SIG-M5 treated with dmso at 0.1 percent for 504 hours (cell line): ENCODE results near the gene ARID2.

ENCODE experiments used
- DNase-seq: peaks from one replicate; lab custom pipeline; 2025; ENCODE audit not compliant: unreplicated experiment; lab: John Stamatoyannopoulos, UW

The ARID2 gene

DNA sequence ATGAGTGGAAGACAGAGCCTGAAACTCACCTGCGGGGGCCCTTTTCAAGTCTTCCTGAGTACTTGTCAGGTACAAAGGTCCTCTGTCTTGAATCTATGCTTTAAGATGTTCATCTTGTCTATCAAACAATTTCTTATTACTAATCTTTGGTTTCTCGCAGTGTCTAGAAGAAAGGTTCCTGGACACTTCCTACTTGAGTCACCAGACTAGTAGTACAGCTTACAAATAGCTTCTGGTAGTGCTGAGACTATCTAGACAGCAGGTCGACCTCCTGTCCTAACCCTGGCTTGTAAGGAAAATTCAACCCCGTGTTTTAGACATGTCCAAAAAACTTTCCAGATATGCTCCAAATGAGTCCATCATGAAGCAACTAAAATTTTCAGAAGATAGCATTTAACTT, 11.2 kb upstream of the ARID2 start:
- DNase-seq = no peak

DNA sequence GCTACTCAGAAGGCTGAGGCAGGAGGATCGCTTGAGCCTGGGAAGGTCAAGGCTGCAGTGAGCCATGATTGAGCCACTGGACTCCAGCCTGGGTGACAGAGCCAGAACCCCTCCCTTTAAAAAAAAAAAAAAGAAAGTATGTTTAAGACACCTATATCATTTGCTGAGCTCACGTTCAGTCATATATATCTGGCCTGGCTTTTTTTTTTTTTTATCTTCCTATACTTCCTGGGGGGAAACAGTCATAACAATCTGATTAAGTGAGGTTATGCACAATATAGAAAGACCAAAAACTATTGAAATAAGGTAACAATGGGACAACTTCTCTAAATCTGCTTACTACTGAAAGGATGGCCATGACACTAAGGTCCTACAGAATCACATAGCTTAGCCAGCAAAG, 9.4 kb upstream of the ARID2 start:
- DNase-seq = no peak

DNA sequence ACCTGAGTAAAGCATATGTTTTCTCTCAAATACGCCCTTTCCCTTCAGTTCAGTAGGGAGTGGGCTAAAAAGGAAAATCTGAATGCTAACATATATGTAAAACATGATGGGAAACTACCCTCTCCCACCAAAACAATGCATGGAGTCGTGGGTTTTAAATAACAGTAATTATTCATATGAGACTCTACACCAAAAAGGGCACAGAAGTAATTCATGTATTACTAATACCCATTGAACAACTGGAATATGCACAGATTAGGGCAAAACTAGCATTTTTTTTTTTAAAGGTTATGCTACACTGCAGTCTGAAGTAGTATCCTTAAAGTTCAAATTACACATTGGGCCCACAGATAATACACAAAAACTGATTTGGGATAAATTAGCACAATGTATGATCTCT, 8.1 kb upstream of the ARID2 start:
- DNase-seq = no peak

DNA sequence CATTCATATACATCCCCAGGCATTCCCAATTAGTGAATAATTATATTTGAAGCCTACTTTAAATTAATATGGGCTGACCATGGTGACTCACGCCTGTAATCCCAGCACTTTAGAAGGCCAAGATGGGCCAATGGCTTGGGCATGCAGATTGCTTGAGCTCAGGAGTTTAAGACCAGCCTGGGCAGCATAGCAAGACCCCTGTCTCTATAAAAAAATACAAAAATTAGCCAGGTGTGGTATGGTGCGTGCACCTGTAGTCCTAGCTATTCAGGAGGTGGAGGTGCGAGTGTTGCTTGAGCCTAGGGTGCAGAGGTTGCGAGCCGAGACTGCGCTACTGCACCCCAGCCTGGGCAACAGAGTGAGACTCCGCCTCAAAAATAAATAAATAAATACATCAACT, 7.6 kb upstream of the ARID2 start:
- no peak for DNase-seq

DNA sequence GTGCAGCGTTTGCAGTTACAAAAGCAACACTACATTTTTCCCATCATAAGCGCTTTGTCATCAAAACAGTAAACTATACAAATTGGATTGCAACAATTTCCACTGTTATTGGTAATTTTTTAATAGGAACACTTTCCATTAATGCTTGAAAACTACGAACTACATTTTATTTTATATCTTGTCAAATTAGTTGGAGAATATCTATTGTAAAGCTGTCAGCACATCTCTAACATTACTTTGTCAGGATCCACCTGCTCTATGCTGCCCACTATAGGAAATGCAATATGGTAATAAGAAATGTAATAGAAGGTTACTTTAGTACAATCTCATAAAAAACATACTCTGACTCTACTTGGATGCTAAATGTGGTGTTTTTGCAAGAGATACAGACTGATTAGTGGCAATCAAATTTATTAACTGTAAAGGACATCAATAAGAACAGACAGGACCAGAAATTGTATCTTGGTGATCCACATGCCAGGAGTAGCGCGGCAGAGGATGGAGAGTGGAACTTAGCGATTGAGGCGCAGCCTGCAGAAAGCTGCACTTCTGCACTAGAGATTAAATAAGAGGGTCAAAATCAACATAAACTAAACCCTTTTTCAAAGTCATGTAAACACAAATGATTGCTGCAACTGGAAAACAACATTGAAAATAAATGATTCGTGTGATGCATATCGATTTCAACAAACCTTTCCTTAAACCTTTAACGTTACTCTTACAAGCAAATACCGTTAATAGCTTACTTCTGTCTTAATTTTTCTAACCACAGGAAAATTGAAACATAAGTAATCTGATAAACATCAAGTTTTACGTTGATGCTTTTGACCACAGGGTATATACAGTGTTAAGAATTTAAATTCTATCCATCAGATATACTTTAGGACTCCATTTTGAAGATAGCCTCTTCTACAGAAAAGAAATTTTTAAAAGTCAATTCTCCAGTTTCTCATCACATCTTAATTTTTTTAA, 3.6 kb upstream of the ARID2 start:
- DNase-seq = peak; percentile 72

DNA sequence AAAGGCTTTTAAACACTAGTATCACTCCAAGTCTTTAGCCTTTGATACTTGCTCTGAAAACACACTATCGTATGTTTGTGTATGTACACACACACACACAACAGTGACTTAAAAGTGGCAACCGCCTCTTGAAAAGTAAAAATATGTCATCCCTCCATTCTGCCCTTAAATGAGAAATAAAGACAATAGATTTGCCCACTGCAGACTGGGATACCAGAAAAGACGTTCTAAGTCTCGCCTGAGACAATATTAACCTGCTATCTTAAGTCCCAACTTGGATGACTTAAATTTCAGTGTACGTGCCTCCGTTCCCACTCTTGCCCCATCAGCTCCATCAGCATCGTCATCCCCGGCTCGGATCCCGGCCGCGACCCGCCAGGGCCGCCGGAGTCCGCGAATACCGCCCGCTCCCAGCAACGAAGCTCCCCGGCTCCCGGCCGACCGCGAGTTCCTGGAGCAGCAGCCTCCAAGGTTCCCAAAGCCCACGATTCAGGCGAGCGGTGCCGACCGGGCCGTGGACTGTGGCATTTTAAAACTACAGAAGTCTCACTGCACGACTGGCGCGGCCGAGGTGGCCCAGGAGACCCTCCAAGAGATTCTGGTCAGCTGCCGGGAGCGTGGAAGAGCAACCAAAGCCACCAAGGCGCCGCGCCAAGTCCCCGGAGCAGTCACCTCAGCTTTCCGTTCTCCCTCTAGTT, 2.8 kb upstream of the ARID2 start:
- DNase-seq = peak; percentile 60

DNA sequence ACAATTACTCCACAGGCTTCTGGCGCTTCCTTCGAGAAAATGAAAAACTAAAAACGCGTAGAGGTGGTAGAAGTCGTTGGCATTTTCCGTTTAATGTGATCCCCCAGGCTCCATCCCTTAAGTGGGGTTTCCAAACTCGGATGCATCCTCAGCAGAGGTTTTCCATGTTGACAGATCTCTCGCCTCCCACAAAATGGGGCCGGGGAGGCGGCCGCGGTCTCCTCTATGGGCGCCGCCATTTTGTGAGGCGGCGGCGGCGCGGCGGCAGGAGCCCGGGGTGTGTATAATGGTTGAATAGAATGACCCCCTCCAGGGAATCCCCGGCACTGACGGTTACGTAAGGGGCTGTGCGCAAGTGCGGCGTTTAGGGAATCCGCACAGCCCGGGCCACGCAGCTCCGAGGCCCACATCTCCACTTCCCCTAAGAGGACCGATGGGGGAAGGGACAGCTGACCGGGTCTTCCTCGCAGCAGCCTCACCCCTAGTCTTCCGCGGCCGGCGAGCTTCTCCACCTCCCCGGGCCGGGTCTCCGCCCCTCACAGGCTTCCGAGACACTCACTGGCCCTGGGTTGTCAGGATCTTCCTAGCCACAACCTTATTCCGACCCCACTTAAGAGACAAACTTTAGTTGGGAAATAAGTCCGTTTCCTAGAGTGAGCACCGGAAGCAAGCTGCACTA, 2.1 kb upstream of the ARID2 start:
- DNase-seq = peak; percentile 99

DNA sequence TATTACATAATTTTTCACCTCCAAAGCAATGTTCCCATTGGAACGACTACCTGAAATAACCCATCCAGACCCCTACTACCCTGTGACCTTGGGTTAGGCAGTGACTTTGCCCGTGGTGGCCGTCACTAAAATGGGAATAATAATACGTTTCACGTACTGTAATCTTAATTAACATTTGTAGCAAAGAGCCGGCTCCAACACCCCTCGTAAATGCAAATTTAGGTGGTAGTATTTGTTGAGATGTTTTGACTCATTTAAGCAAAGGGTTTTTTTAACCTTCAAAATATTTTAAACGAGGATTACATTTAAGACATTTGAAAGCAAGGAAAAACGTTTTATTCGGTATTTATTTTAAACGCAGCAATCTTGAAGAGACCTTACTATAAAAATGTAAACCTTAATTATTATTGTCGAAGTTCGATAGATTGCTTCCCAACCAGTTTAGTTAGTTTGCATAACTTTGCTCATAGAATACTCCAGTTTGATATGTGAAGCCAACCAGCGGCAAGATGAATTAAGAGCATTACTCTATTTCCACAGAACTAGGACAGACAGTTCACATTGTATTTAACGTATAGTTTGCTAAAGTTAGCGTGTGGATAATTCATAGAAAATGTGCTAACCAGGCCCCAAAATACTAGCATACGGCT, 1.4 kb upstream of the ARID2 start:
- peak; percentile 78 for DNase-seq

DNA sequence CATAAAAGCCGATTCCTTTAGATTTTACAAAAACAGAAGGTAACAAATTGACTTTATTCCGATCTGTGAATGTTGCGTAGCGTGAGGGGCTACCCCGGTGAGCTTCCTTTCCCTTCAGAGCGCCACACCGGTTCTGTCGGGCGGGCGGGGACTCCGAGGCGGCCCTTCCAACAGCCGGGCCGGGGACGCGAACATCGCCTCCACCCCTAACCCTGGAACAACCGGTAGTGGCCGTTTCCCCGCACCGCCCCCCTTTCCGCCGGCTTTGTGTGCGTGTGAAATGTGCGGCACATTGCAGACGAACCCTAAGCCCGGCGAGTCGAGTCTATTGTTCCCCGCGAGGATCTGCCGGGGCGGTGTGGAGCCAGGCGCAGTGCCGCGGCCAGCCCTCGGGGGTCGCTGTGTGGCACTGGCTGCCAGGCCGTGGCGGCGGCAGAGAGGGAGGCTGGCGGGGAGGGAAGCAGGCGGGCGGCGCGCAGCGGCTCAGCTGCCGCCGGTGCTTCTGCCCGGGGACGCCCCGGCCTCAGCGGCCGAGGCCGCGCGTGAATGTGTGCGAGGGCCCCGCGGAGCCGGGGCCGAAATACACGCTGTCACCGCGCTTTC, 775 bp upstream of the ARID2 start:
- DNase-seq = peak; percentile 97

DNA sequence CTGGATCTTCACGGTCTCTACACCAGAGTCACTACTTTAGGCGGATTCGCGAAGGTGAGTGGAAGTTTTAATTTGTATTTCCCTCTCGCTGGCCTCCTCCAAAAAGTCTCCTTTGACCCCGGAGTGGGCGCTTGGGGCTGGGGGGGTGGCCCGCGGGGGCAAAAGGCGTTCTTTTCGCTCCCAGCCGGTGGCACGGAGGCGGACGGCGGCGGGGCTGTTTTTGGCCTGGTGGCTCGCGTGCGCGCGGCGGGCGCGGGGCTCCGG, 510 bp downstream of the ARID2 start:
- no peak for DNase-seq

DNA sequence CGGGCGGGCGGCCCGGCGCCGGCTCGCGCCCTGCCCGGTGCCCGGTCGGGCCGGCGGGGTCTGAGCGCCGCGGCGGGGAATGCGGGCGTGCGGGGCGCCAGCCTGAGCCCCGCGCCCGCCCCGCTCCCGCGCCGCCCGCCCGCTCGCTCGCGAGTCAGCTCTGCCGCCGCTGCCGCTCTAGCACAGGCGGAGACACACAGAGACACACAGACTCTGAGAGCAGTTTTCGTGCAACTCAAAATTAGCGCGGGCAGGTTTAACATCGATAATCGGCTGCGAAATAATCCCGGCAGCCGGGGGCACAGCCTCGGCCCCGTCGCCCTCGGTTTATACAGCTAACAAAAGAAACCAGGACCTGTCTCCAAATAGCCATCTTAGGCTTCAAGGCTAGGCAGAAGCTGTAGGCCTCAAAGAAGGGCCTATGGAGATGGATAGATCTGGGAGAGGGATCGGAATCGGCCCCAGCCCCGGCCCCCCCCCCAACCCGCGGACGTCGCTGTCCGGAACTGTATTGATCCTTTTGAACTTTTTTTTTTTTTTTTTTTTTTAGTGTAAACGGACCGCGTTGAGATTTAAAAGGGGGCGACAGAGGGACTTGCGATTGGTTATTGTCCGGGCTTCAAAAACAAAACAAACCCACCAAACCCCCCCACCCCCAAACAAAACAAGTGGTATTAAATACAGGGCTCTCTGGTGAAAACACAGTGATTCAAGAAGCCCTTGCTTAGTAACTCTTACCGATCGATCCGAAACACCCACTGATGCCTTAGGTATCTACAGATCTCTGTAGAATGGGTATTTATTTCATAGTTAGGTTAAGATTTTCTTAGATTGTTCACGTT, 1.1 kb downstream of the ARID2 start:
- DNase-seq = peak; percentile 52

DNA sequence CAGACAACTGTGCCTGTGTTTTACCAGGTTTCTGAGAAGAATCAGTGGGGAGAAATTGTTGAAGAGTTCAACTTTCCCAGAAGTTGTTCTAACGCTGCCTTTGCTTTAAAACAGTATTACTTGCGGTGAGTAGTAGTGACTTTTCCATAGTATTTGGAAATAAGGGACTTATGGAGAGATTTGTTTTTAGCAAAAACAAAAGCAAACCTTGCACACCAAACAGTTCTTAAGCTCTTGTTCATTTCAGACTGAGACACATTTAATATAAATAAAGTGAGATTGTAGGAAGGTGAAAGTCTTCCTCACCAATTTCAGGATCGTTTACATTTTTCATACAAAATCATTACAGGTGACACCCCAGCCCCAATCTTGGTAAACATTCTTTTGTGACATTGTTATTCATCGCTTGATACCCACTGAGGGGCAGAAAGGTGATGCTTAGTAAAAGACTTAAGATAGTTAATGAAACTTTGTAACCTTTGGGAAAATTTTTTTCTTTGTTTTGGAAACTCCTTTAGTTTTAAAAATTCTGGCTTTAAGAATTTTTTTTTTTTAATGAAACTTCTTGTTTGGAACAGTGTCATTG, 1.8 kb downstream of the ARID2 start:
- DNase-seq = no peak

DNA sequence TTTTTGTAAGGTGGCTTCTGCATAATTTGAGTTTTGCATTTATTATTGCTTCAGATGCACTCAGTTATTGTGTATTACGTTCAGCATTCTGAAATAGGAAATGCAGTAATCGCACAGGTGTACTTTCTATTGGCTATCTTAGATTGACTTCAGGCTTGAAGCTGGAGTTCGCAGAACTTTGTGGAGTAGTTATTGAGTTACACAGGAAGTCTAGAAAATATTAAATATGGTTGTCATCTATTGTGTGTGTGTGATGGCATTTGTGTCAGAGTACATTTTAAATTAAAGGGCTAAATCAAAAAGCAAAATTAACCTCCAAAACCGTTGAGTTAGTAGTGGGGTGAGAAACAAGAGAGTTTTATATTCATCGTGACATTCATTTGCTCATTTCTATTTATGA, 2.7 kb downstream of the ARID2 start:
- peak; percentile 15 for DNase-seq

DNA sequence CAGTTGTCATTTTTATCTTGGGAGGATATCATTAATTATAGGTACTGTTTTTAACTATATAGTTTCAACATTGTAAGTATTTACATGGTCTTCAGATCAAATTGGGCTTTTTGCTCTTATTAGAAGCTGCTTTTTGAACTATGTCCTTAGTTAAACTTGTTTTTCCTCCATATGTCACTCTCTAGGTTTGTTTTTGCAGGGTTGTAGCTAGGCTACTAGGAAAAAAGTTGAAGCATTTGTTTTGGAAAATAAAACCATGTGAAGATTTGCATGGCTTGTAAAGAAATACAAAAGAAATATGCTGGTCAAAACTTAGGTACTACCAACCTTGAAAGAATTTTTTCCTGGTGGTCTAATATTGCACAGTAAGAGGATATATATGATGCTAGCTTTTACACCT, 3.4 kb downstream of the ARID2 start:
- DNase-seq = no peak

DNA sequence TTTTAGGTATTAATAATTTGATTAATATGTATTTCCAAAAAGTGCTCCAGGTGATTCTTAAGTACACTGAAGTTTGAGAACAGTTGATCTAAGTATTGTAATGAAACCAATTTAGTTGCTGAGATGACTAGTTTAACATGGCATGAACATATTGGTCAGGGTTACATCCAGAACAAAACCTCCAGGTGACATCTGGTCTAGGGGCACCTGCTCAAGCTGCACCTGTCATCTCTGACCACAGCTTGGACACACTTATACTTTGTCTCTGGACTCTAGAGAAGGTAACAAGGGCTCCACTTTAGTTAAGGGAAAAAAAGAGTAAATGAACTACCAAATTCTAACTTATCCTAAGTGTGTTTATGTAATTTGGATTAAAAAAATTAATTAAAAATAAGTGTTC, 8.1 kb downstream of the ARID2 start:
- DNase-seq = no peak

DNA sequence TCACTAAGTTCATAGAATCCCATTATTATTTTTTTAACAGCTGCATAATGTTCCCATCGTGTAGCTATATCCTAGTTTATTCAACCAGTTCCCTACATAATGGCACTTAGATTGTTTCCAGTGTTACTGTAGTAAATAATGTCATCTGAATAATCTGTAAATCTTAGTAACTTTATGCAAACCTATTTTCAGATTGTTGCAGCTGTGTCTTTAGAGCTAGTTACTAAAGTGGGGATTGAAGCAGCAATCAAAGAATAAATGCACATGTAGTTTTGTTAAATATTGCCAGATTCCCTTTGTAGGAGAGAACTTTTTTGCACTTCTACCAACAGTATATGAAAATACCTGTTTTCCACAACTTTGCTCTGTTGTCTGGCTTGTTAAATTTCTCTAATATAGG, 13.1 kb downstream of the ARID2 start:
- no peak for DNase-seq

DNA sequence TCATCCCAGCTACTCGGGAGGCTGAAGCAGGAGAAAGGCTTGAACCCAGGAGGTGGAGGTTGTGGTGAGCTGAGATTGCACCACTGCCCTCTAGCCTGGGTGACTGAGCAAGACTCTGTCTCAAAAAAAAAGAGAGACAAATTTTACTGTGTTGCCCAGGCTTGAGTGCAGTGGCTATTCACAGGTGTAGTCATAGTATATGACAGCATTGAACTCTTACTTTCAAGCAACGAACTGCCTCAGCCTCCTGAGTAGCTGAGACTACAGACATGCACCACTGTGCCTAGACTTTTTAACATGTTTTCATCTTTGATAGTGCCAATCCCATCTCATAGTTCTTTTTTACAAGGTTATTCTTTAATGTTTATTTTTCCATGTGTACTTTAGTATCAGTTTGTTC, 13.7 kb downstream of the ARID2 start:
- no peak for DNase-seq

DNA sequence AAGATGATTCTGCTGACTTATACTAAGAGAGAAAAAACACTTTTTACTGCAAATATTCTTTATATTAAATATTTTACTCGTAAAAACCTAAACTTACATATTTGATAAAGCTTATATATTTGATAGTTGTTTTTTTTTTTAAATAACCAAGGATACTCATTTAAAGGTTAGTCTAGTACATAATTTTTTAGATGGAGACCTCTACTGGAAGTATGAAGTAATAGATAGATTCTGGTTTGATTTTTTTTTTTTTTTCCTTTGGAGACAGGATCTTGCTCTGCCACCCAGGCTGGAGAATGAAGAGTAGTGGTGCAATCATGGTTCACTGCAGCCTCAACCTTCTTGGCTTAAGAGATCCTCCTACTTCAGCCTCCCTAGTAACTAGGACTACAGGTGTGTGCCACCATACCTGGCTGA, 16.4 kb downstream of the ARID2 start:
- peak; percentile 50 for DNase-seq

DNA sequence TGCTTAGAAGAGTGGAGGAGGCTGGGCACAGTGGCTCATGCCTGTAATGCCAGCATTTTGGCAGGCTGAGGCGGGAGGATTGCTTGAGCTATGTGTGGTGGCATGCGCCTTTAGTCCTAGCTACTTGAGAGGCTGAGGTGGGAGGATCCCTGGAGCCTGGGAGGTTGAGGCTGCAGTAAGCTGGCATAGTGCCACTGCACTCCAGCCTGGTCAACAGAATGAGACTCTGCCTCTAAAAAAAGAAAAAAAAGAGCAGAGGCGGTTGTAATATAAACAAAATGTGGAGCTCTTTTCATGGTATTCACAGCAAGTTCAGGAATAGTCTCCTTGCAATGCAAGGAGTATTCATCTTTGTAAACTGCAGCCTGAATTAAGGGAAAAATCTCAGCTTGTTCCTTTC, 27.2 kb downstream of the ARID2 start:
- DNase-seq = no peak

DNA sequence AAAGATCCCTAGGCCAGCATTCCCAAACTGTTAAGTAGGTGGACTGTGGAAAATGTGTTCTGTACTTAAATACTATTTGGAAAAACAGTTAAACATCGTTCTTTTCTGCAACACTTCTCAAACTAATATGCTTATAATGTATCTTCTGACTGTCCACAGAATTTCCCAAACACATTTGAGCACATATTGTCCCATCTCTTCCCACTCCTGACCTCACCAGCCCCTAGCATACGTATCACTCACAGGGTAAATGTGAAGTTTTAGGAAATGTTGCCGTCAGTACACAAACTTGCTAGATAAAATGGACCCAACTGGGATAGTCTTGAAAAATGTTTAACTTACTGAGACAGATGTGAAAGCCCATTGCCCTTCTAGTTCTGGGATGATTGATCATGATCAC, 27.7 kb downstream of the ARID2 start:
- no peak for DNase-seq
